SH-SY5Y (cell line): ENCODE results near the gene SEL1L3.

ENCODE experiments used
- GATA2 ChIP-seq: IDR thresholded peaks from 2 replicates; pipeline ENCODE4 v1.6.1; 2011; ENCODE audit warnings: mild to moderate bottlenecking, low read depth, low read length
- GATA3 ChIP-seq: IDR thresholded peaks from 2 replicates; pipeline ENCODE4 v1.6.1; 2011; ENCODE audit warnings: low read depth, mild to moderate bottlenecking, low read length, moderate library complexity

SEL1L3 gene

DNA sequence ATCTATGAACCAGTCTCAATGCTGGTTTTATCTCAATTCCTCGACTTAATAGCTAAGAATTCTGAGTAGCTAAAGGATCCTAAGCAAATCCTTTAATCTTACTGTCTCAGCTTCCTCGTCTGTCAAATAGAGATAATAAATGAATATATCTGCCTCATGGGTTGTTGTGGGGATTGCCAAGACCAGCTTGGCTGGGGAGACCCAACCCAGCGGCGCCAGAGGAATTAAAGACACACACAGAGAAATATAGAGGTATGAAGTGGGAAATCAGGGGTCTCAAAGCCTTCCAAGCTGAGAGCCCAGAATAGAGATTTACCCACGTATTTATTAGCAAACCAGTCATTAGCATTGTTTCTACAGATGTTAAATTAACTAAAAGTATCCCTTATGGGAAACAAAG is 165.3 kb downstream of the SEL1L3 start:
- TF ChIP-seq GATA3 (no peak), GATA2 (no peak)
